Fibroblast of the conjunctiva (primary cell): ENCODE data around the gene FOXC2.

Experiments
- DNase-seq: peaks from one replicate; pipeline ENCODE4 v3.0.0-alpha.2; 2010; ENCODE audit warnings: low read depth

FOXC2 gene

GRCh38 chr16:86557587-86557986, 9.0 kb upstream of the FOXC2 start:
- DNase-seq: no peak

- no peak for DNase-seq
These were observed 8.1 kb upstream of the FOXC2 start for GRCh38 chr16:86558355-86559193.

- no peak for DNase-seq
These were observed 6.8 kb upstream of the FOXC2 start for GRCh38 chr16:86559802-86560305.

DNA sequence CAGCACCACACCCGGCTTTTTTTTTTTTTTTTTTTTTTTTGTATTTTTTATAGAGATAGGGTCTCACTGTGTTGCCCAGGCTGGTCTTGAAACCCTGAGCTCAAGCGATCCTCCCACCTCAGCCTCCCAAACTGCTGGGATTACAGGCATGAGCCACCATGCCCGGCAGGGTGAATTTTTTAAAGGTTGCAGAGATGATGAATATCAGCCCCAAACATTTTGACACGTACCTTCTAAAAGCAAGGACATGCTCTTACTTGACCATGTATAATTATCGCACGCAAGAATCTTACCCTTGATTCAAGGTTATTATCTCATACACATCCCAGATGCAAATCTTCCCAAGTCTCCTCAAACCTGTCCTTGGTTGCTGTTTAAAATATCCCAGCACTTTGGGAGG, 4.3 kb upstream of the FOXC2 start:
- no peak for DNase-seq

DNA sequence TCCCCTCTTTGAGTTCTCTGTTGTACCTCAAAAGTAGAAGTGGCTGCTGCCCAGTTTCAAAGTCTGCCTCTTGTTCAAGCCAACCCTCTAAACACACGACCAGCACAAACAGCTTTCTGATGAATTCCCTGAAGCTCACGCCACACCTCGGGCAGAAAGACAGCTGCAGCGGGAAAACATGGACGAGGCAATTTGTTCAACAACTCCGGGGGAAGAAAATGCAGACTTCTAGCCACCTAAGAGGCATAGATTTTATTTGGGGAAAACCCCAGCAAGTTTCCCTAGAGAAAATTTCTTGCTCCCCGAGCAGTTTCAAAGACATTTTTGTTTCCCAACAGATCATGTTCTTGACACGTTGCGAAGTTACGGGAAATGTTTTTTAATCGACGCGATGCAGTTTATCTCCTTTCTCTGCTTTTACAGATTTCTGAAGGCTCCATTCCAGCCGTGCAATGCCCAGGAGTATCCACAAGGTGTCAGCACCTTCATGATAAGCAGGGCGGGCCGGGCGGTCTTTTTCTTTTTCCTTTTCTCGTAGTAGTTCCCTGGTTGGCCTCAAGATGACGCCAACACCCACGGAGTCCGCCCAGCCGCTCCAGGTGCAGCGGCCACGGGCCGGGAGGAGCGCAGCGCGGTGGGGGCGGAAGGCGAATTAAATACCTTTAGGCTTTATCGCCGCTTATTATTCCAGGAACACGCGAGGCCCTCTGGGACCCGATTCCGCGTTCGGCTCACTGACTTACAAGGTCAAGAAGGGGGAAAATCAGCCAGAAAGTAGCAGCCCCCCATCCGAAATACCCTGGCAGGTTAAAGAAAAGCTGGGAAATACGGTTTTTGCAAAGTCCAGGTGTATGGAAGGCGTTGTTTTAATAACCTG, 2.9 kb upstream of the FOXC2 start:
- DNase-seq: peak; percentile 84

- DNase-seq: no peak
These were observed 1.4 kb upstream of the FOXC2 start for GRCh38 chr16:86565181-86565631.

DNA sequence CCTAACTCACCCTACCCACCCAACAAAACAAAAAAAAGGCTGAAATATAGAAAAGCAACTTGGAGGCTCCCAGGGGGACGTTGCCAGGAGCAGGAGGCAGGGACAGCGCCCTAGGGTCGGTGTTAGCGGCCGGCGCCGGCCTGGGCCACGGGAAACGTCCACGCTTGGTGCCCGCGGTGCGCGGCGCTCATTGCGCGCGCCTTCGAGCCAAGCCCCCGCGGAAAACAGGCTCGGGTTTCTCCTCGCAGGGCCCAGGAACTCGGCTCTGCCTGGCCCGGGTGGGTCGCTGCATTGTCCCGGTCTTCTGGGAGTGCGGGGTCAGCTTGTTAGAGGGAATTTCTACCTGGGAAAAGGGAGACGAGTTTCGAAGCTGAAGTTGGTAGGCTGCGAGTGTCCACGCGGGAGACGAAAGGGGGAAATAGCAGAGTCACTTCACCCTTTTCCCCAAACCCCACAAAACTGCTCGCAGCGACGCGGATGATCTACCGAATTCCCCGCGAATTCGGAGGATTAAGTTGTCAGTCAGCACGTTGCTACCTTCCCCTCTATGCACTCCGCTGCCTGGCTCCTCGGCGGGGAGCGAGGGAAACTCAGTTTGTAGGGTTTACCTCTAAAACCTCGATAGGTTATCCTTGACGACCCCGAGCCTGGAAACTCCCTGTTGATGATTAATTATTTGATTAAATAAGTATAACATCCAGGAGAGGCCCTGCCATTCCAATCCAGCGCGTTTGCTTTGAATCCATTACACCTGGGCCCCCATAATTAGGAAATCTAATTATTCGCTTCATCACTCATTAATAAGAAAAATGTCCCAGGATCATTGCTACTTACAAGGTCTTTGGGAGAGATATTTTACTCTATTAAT, 751 bp upstream of the FOXC2 start:
- no peak for DNase-seq

GRCh38 chr16:86566966-86567700, 504 bp downstream of the FOXC2 start:
- no peak for DNase-seq

- no peak for DNase-seq
These were observed 1.3 kb downstream of the FOXC2 start for GRCh38 chr16:86567701-86568581.

- no peak for DNase-seq
These were observed 2.3 kb downstream of the FOXC2 start for GRCh38 chr16:86568677-86569623.

GRCh38 chr16:86569701-86570447, 3.2 kb downstream of the FOXC2 start:
- no peak for DNase-seq

DNA sequence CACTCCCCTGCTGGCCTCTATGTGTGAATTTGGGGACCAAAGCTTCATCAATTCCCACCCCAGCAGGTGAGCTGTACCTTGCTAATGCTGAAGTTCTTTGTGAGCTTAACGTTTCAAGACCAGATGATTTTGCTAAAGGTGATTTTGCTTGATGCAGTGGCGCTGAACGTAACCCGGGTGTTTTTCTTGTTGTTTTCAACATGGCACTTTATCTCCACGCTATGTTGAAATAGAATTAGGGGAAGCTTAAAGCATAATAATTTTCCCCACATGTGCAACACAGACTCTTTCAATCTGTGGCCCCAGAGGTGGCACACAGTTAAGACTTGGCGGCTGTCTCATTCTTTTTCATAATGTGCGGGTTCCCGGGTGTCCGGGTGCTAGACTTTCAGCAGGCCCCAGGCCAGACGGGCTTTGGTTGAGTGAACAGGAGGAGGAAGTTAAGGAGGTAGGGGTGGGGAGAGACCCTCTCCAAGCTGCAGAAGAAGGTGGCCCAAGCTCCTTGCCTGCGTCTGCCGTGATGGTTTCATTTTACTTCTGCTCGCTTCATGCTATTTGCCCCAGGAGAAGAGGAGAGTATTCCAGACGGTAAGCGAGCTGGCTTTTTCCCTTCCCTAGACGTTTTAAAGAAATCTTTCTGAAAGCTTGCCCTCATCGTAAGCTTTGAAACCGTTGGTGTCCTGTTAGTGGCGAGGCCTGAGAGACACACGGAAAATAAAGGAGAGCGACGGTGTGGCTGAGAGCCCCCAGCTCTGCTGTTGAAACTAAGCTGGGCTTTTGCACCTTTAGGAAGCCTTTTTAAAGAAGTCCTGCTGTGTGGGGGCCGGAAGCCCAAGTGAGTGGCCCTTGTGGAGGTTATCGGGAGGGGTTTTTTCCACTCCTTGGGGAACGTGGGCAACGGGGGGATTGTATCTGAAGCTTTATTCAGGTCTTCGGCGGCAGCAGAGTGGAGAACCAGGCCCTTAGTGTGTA, 4.2 kb downstream of the FOXC2 start:
- no peak for DNase-seq

GRCh38 chr16:86571530-86571915, 4.9 kb downstream of the FOXC2 start:
- DNase-seq: no peak

DNA sequence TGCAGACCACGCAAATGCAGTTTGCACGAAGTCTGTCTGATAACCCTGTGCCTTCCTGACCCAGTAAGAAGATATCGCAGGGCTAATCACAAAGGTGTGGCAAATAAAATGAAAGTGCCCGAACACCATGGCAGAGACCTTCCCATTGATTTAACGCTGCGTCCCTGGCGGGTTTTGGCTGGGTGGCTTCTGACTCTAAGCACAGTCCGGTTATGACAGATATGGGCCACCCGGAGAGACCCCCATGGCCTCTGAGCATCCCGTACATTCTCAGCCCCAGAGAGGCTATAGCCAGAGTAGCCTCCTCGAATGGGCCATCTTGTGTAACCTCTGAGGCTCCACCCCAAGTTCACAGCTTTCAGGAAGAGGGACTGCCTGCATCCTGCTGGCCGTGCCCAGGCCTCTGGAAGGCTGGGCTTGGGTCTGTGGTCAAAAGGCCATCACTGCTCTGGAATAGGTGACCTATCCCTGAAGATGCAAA, 5.5 kb downstream of the FOXC2 start:
- DNase-seq: no peak

GRCh38 chr16:86572606-86573005, 6.0 kb downstream of the FOXC2 start:
- no peak for DNase-seq

GRCh38 chr16:86573215-86573614, 6.6 kb downstream of the FOXC2 start:
- no peak for DNase-seq
